Endothelial cell (in vitro differentiated cells): ENCODE data around the gene ARHGEF11. TPM values are rescaled to one million over a fixed set of nuclear protein-coding genes. Genes with fewer than 3 reads are reported as not detected.

Source experiments
- DNase-seq: peaks from one replicate; pipeline ENCODE4 v3.0.0; 2021; ENCODE audit warnings: low spot score
- H3K27ac Mint-ChIP-seq: one replicate; pipeline ENCODE4 v1.8.0; 2021; ENCODE audit warnings: mixed read lengths, inconsistent platforms; ENCODE audit not compliant: unreplicated experiment
- H3K27me3 Mint-ChIP-seq: one replicate; pipeline ENCODE4 v1.8.0; 2021; ENCODE audit warnings: mild to moderate bottlenecking, moderate library complexity, mixed read lengths, inconsistent platforms; ENCODE audit not compliant: unreplicated experiment
- H3K36me3 Mint-ChIP-seq: one replicate; pipeline ENCODE4 v1.8.0; 2021; ENCODE audit warnings: mild to moderate bottlenecking, low read depth, mixed read lengths, inconsistent platforms; ENCODE audit not compliant: unreplicated experiment
- H3K4me1 Mint-ChIP-seq: one replicate; pipeline ENCODE4 v1.8.0; 2021; ENCODE audit warnings: mild to moderate bottlenecking, mixed read lengths, inconsistent platforms; ENCODE audit not compliant: unreplicated experiment
- H3K4me3 Mint-ChIP-seq: one replicate; pipeline ENCODE4 v1.8.0; 2021; ENCODE audit warnings: mild to moderate bottlenecking, mixed read lengths, inconsistent platforms; ENCODE audit not compliant: unreplicated experiment
- H3K9me3 Mint-ChIP-seq: one replicate; pipeline ENCODE4 v1.8.0; 2021; ENCODE audit warnings: mixed read lengths, inconsistent platforms; ENCODE audit not compliant: unreplicated experiment
- CTCF ChIP-seq: fragments of 200-600 bp; sonication (generic); IDR thresholded peaks from one replicate; pipeline ENCODE4 v1.5.0; 2021; ENCODE audit warnings: antibody characterized with exemption; ENCODE audit not compliant: unreplicated experiment
- total RNA-seq: library from RNA; stranded (reverse); fragmentation: NEBNext Ultra II Directional; extraction: Animal tissue kit (Norgen Biotek cat#: 25700); gene quantifications from one replicate; pipeline ENCODE4 v1.2.1, GENCODE V29; 2021; ENCODE audit not compliant: unreplicated experiment

Gene ARHGEF11
- total RNA-seq, 1 donor from 2014 or later = 48.4 TPM

GRCh38 chr1:157043685-157044084 lies 1.9 kb downstream of the ARHGEF11 start:
- no peak for DNase-seq
- Mint-ChIP-seq H3K4me1 (peaks cover 39% of the 10 kb centered on the region), H3K27ac (no peak overlapping the region)

DNA sequence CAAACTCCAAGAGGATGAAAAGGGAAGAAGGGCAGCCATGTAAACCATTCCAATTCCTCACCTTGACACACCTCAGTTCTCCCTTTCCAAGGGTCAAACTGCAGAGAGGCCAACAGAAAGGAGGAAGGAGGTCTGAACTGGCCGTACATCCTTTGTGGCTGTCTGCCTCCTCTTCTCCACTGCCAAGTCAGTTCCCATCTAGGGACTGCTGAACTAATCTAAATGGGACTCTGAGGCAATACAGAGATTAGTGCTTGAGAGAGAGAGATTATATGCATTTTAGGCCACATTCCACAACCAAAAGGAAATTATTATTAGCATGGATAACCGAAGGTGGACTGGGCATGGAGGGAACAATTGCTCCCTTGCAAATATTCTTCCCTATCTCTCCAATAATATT lies 2.7 kb downstream of the ARHGEF11 start:
- H3K9me3 Mint-ChIP-seq = no peaks in the 10 kb centered on the region
- no peak for TF ChIP-seq CTCF
- no peaks in the 10 kb centered on the region for H3K36me3 Mint-ChIP-seq
- no peak overlapping the region for H3K27ac Mint-ChIP-seq
- peak overlapping the region; percentile 95 for H3K4me3 Mint-ChIP-seq
- peaks cover 39% of the 10 kb centered on the region for H3K4me1 Mint-ChIP-seq
- peaks cover 5% of the 10 kb centered on the region for H3K27me3 Mint-ChIP-seq
- no peak for DNase-seq

More at GRCh38 chr1:157043685-157044084, 1.9 kb downstream of the ARHGEF11 start:
- Mint-ChIP-seq H3K36me3 (no peaks in the 10 kb centered on the region), H3K4me3 (peak overlapping the region; percentile 95), H3K9me3 (no peaks in the 10 kb centered on the region), H3K27me3 (peaks cover 5% of the 10 kb centered on the region)
- TF ChIP-seq CTCF = no peak

DNA sequence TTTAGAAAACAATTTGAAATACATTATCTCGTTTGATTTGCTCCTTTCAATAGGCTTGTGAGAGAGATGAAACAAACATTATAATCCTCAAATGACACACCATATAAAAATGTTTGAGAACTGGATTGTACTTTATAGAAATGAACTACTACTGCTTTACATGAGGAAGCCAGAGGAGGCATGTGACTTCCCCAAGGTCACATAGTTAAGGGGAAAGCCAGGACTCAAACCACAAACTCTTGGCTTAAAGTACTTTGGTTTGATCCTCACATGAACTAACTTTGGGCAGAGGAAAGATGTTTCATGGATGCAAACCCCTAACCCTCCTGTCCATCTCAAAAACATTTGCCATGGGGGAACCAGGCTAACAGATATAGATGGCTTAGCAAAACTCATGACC lies 4.7 kb downstream of the ARHGEF11 start:
- Mint-ChIP-seq H3K9me3 (no peaks in the 10 kb centered on the region), H3K27ac (no peak overlapping the region), H3K4me1 (peaks cover 36% of the 10 kb centered on the region), H3K27me3 (no peaks in the 10 kb centered on the region), H3K36me3 (no peaks in the 10 kb centered on the region), H3K4me3 (no peak overlapping the region)
- TF ChIP-seq CTCF = no peak
- no peak for DNase-seq

DNA sequence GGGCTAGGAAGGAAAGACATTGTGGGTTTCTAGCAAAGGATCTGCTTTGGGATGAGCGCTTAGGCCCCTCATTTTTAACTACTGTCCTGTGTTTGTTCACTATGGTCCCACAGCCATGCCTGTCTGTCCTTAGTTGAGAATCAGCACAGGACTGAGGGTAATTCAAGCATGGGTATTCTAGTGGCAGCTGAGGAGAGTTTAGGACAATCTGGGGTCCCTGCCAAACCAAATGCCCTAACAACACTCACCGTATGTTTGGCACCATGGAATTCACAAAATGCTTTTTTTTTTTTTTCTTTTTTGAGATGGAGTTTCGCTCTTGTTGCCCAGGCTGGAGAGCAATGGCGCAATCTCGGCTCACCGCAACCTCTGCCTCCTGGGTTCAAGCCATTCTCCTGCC lies 10.4 kb downstream of the ARHGEF11 start:
- Mint-ChIP-seq H3K27me3 (peaks cover 3% of the 10 kb centered on the region), H3K4me3 (no peak overlapping the region), H3K36me3 (peaks cover 10% of the 10 kb centered on the region), H3K9me3 (no peaks in the 10 kb centered on the region), H3K4me1 (peaks cover under 1% of the 10 kb centered on the region), H3K27ac (no peak overlapping the region)
- DNase-seq = no peak
- no peak for TF ChIP-seq CTCF

GRCh38 chr1:157034137-157034800 lies 11.3 kb downstream of the ARHGEF11 start:
- H3K36me3 Mint-ChIP-seq = peaks cover 13% of the 10 kb centered on the region
- H3K27ac Mint-ChIP-seq = no peak overlapping the region
- no peaks in the 10 kb centered on the region for H3K9me3 Mint-ChIP-seq
- H3K4me3 Mint-ChIP-seq = no peak overlapping the region
- peaks cover 3% of the 10 kb centered on the region for H3K27me3 Mint-ChIP-seq
- TF ChIP-seq CTCF = no peak
- no peaks in the 10 kb centered on the region for H3K4me1 Mint-ChIP-seq
- DNase-seq = no peak
